ENCODE results near the gene CTNNBIP1.

The CTNNBIP1 gene

DNA sequence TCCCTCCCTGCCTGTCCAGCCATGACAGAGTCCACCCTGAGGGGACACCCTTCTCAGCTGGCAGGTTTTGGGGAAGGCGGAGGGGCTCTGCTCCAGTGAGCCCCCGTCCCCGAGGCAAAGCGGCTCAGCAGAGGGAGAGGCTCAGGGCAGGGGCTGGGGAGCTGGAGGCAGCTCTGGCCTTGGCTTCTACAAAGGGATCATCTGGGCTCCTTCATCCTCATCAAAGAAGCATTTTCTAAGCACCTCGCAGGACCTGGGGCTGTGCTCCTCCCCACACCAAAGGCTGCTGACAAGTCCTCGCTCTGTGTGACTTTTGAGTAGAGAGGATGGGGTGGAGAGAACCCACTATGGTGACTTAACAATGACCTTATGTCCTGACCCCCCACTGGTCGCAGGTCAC is 65.3 kb downstream of the CTNNBIP1 start:
- no peak overlapping the region for H3K27ac ChIP-seq (ENCODE audit: low read length)
- DNase-seq (ENCODE audit: low read depth, low spot score) = no peak
- H3K27me3 ChIP-seq (ENCODE audit: control insufficient read depth, insufficient read depth, low read length) = no peaks in the 10 kb centered on the region
- WGBS (ENCODE audit: insufficient coverage, insufficient read length) = no CpG with 5 or more reads among the region's 7 CpGs
- H3K9me3 ChIP-seq (ENCODE audit: control insufficient read depth, insufficient read depth, low read length) = no peaks in the 10 kb centered on the region
- no peak overlapping the region for H3K4me3 ChIP-seq (ENCODE audit: low read length)
- H3K36me3 ChIP-seq (ENCODE audit: control insufficient read depth, insufficient read depth, low read length) = no peaks in the 10 kb centered on the region
- H3K4me1 ChIP-seq (ENCODE audit: control insufficient read depth, insufficient read depth, low read length) = peaks cover 5% of the 10 kb centered on the region; the same call in 1 of the 2 replicates

DNA sequence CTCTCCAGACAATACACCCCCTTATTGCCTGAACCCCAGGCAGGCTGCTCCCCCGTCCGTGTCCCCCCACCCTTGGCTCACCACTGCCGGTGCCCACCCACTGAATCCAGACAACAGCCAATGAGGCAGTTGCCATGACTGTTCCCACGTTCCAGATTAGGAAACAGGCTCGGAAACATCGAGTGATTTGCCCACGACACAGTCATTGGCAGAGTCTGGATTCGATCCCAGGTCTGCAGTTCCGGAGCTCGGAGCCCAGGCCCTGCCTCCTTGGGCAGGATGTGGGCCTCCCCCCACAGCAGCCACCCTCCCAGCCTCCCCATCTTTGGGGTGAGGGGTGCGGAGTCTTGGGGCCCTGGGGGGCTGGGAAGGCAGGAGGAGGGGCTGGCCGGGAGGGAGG is 66.0 kb downstream of the CTNNBIP1 start:
- Histone ChIP-seq H3K27ac (ENCODE audit: low read length) (no peak overlapping the region), H3K4me1 (ENCODE audit: control insufficient read depth, insufficient read depth, low read length) (peaks cover 5% of the 10 kb centered on the region; the same call in 1 of the 2 replicates), H3K4me3 (ENCODE audit: low read length) (no peak overlapping the region), H3K27me3 (ENCODE audit: control insufficient read depth, insufficient read depth, low read length) (no peaks in the 10 kb centered on the region), H3K36me3 (ENCODE audit: control insufficient read depth, insufficient read depth, low read length) (no peaks in the 10 kb centered on the region), H3K9me3 (ENCODE audit: control insufficient read depth, insufficient read depth, low read length) (no peaks in the 10 kb centered on the region)
- DNase-seq (ENCODE audit: low read depth, low spot score) = no peak
- WGBS (ENCODE audit: insufficient coverage, insufficient read length) = no CpG with 5 or more reads among the region's 12 CpGs

GRCh38 chr1:9843576-9843945 is 66.5 kb downstream of the CTNNBIP1 start:
- H3K9me3 ChIP-seq (ENCODE audit: control insufficient read depth, insufficient read depth, low read length) = no peaks in the 10 kb centered on the region
- no peak for DNase-seq (ENCODE audit: low read depth, low spot score)
- no peaks in the 10 kb centered on the region for H3K27me3 ChIP-seq (ENCODE audit: control insufficient read depth, insufficient read depth, low read length)
- no peaks in the 10 kb centered on the region for H3K36me3 ChIP-seq (ENCODE audit: control insufficient read depth, insufficient read depth, low read length)
- no CpG with 5 or more reads among the region's 7 CpGs for WGBS (ENCODE audit: insufficient coverage, insufficient read length)
- peaks cover 5% of the 10 kb centered on the region; the same call in 1 of the 2 replicates for H3K4me1 ChIP-seq (ENCODE audit: control insufficient read depth, insufficient read depth, low read length)
- H3K27ac ChIP-seq (ENCODE audit: low read length) = no peak overlapping the region
- H3K4me3 ChIP-seq (ENCODE audit: low read length) = no peak overlapping the region

DNA sequence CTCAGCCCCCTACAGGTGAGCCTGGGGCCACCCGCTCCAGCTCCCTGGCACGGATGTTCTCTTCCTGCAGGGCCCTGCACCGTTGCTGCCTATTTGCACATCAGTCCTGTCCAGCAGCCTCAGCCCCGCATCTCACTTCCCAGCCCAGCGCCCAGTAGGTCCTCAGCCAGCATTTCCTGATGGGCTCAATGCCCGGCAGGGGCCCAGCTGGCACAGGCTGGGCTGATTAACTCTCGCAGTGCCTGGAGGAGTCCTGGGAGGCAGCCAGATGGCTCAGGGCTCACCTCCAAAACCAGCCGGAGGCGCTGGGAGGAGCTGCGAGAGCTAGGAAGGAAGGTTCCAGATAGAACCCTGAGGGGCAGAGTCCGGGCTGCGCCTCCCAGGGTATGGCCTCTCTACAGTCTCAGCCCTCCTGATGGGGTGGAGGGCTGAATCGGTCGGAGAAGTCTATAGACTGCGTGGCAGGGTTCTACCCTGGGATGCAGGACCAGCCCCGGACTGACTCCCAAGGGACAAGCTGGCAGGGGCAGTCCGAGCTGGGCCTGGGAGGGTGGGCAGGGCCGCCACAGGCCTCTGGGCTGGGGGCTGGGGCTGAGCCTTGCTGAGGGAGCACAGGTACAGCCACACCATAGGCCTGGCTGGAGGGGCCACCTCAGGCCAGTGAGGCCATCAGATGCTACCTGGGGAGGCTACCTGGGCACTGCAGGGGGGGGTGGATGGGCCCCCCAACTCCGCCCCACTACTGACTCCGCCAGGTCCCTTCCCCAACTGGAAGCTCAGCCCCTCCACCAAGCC is 67.1 kb downstream of the CTNNBIP1 start:
- H3K36me3 ChIP-seq (ENCODE audit: control insufficient read depth, insufficient read depth, low read length) = no peaks in the 10 kb centered on the region
- no peak overlapping the region for H3K4me3 ChIP-seq (ENCODE audit: low read length)
- H3K27me3 ChIP-seq (ENCODE audit: control insufficient read depth, insufficient read depth, low read length) = no peaks in the 10 kb centered on the region
- no CpG with 5 or more reads among the region's 20 CpGs for WGBS (ENCODE audit: insufficient coverage, insufficient read length)
- DNase-seq (ENCODE audit: low read depth, low spot score) = no peak
- no peak overlapping the region for H3K27ac ChIP-seq (ENCODE audit: low read length)
- H3K4me1 ChIP-seq (ENCODE audit: control insufficient read depth, insufficient read depth, low read length) = peaks cover 5% of the 10 kb centered on the region; the same call in 1 of the 2 replicates
- no peaks in the 10 kb centered on the region for H3K9me3 ChIP-seq (ENCODE audit: control insufficient read depth, insufficient read depth, low read length)

DNA sequence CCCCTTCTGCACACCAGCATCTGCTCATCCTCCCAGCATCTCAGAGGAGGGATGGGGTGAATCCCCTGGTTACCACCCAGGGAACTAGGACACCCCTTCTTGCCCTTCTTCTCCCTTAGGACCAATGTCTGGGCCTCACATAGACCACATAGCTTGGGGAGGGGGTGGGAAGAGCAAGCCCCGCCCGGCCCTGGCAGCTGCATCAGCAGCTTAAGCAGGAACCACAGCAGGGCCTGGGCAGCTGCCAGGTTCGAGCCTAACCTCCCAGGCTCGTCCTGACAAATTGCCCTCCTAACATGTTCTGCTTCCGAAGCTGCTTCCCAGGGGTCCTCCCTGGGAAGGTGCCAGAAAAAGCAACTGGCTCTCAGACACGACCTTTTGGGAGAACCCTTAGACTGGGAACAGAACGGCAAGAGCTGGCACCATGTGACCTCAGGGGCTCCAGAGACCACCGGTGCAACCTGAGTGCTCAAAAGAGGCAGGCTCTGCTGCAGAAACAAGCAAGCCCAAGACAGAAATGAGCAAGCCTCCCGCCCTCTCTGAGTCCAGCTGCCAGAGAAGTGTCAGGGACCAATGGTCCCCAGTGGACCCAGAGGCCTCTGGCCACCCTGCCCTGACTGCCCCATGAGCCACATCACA is 67.9 kb downstream of the CTNNBIP1 start:
- H3K27ac ChIP-seq (ENCODE audit: low read length) = no peak overlapping the region
- no peak for DNase-seq (ENCODE audit: low read depth, low spot score)
- no peak overlapping the region for H3K4me3 ChIP-seq (ENCODE audit: low read length)
- no peaks in the 10 kb centered on the region for H3K36me3 ChIP-seq (ENCODE audit: control insufficient read depth, insufficient read depth, low read length)
- peaks cover 5% of the 10 kb centered on the region; the same call in 1 of the 2 replicates for H3K4me1 ChIP-seq (ENCODE audit: control insufficient read depth, insufficient read depth, low read length)
- no peaks in the 10 kb centered on the region for H3K27me3 ChIP-seq (ENCODE audit: control insufficient read depth, insufficient read depth, low read length)
- no peaks in the 10 kb centered on the region for H3K9me3 ChIP-seq (ENCODE audit: control insufficient read depth, insufficient read depth, low read length)
- WGBS (ENCODE audit: insufficient coverage, insufficient read length) = no CpG with 5 or more reads among the region's 9 CpGs

- Histone ChIP-seq H3K4me3 (ENCODE audit: low read length) (no peak overlapping the region), H3K27me3 (ENCODE audit: control insufficient read depth, insufficient read depth, low read length) (no peaks in the 10 kb centered on the region), H3K36me3 (ENCODE audit: control insufficient read depth, insufficient read depth, low read length) (no peaks in the 10 kb centered on the region), H3K9me3 (ENCODE audit: control insufficient read depth, insufficient read depth, low read length) (no peaks in the 10 kb centered on the region), H3K4me1 (ENCODE audit: control insufficient read depth, insufficient read depth, low read length) (peaks cover 1% of the 10 kb centered on the region; the same call in 1 of the 2 replicates), H3K27ac (ENCODE audit: low read length) (no peak overlapping the region)
- DNase-seq (ENCODE audit: low read depth, low spot score) = no peak
- WGBS (ENCODE audit: insufficient coverage, insufficient read length) = no CpG with 5 or more reads among the region's 2 CpGs
Measured at GRCh38 chr1:9841460-9841859, 68.6 kb downstream of the CTNNBIP1 start.

DNA sequence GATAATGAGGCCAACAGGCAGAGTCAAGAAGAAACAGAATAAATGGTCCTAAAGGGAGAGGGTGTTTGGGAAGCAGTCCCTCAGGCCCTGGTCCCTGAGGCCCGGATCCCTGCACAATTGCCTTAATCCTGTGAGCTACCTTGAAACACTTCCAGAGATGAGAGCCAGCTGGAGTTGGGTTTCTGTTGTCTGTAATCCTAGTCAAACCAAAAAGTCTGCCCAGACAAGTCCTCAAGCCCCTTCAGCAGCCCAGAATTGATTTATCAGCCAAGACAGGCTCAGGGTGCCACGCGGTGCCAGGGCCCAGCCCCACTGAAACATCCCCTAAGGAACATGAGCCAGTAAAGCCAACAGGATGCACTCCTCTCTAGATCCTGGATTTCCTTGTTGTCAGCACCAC is 69.9 kb downstream of the CTNNBIP1 start:
- WGBS (ENCODE audit: insufficient coverage, insufficient read length) = no CpG with 5 or more reads among the region's 3 CpGs
- no peaks in the 10 kb centered on the region for H3K36me3 ChIP-seq (ENCODE audit: control insufficient read depth, insufficient read depth, low read length)
- H3K4me3 ChIP-seq (ENCODE audit: low read length) = no peak overlapping the region
- no peak overlapping the region for H3K27ac ChIP-seq (ENCODE audit: low read length)
- no peaks in the 10 kb centered on the region for H3K27me3 ChIP-seq (ENCODE audit: control insufficient read depth, insufficient read depth, low read length)
- no peaks in the 10 kb centered on the region for H3K9me3 ChIP-seq (ENCODE audit: control insufficient read depth, insufficient read depth, low read length)
- H3K4me1 ChIP-seq (ENCODE audit: control insufficient read depth, insufficient read depth, low read length) = peaks cover 4% of the 10 kb centered on the region
- DNase-seq (ENCODE audit: low read depth, low spot score) = no peak

GRCh38 chr1:9838946-9839345 is 71.1 kb downstream of the CTNNBIP1 start:
- no peak for DNase-seq (ENCODE audit: low read depth, low spot score)
- no CpG with 5 or more reads among the region's 10 CpGs for WGBS (ENCODE audit: insufficient coverage, insufficient read length)
- Histone ChIP-seq H3K36me3 (ENCODE audit: control insufficient read depth, insufficient read depth, low read length) (peaks cover 3% of the 10 kb centered on the region; the same call in 1 of the 2 replicates), H3K27me3 (ENCODE audit: control insufficient read depth, insufficient read depth, low read length) (no peaks in the 10 kb centered on the region), H3K9me3 (ENCODE audit: control insufficient read depth, insufficient read depth, low read length) (no peaks in the 10 kb centered on the region), H3K4me1 (ENCODE audit: control insufficient read depth, insufficient read depth, low read length) (peaks cover 4% of the 10 kb centered on the region), H3K27ac (ENCODE audit: low read length) (no peak overlapping the region), H3K4me3 (ENCODE audit: low read length) (no peak overlapping the region)

DNA sequence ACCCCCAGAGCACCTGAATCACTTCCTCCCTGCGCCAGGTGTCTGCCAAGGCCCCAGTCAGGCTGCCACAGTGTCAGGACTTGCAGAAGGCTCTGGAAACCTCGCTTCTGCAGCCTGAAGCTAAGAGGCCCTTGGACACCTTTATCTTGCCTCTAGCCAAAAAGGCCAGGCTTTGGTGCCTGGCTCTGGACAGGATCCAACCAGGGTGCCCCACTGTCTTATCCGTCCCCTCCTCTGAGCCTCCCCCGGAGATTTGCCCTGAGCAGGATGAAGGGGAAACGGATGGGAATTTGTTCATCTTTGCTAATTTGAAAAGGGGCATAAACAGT is 73.5 kb downstream of the CTNNBIP1 start:
- no peak overlapping the region for H3K4me3 ChIP-seq (ENCODE audit: low read length)
- peaks cover 3% of the 10 kb centered on the region; the same call in 1 of the 2 replicates for H3K36me3 ChIP-seq (ENCODE audit: control insufficient read depth, insufficient read depth, low read length)
- no peak for DNase-seq (ENCODE audit: low read depth, low spot score)
- peaks cover 4% of the 10 kb centered on the region for H3K4me1 ChIP-seq (ENCODE audit: control insufficient read depth, insufficient read depth, low read length)
- H3K9me3 ChIP-seq (ENCODE audit: control insufficient read depth, insufficient read depth, low read length) = no peaks in the 10 kb centered on the region
- H3K27ac ChIP-seq (ENCODE audit: low read length) = no peak overlapping the region
- no CpG with 5 or more reads among the region's 5 CpGs for WGBS (ENCODE audit: insufficient coverage, insufficient read length)
- H3K27me3 ChIP-seq (ENCODE audit: control insufficient read depth, insufficient read depth, low read length) = no peaks in the 10 kb centered on the region

DNA sequence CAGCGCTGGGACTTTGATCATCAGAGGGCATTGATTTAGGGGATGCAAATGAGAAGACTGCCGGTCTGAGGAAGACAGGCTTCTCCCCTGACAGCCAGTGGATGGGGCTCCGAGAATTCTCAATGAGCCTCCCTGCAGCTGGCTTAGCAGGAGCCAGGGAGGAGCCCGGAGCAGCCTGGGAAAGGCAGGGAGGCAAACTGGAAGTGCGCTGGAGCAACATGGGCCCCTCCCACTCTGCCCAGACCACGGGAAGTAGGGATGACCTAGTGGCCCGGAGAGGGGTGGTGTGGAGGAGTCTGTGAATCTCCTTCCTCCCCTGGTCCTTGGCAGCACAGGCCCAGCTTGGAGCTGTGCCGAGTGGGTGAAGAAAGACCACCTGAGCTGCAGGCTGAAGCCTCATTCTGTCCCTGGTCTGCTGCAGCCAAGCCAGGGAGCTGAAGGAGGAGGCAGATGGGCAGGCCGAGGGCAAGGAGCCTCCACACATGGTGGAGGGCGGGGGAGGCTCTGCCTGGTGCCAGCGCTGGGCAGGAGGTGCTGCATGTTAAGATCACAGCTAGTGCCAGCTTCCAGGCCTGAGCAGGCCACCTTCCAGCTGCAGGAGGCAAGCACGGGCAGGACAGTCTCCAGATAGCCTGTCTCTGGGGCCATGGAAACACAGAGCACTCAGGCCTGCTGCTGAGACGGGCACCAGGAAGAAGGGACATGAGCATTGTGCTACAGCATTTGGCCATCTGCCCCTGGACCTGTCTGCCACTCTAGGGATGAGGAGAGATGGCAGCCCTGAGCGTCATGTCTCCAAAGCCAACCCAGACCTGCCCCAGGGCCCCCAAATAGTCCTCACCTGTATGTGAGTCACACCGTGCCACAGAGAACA is 74.1 kb downstream of the CTNNBIP1 start:
- Histone ChIP-seq H3K9me3 (ENCODE audit: control insufficient read depth, insufficient read depth, low read length) (no peaks in the 10 kb centered on the region), H3K4me1 (ENCODE audit: control insufficient read depth, insufficient read depth, low read length) (peaks cover 4% of the 10 kb centered on the region), H3K27me3 (ENCODE audit: control insufficient read depth, insufficient read depth, low read length) (no peaks in the 10 kb centered on the region), H3K27ac (ENCODE audit: low read length) (no peak overlapping the region), H3K36me3 (ENCODE audit: control insufficient read depth, insufficient read depth, low read length) (peaks cover 3% of the 10 kb centered on the region; the same call in 1 of the 2 replicates), H3K4me3 (ENCODE audit: low read length) (no peak overlapping the region)
- DNase-seq (ENCODE audit: low read depth, low spot score) = no peak
- no CpG with 5 or more reads among the region's 15 CpGs for WGBS (ENCODE audit: insufficient coverage, insufficient read length)

All from iPS DF 6.9 (cell line).